Endothelial cell of umbilical vein (primary cell): ENCODE results near the gene ADM2. TPM values are rescaled to one million over a fixed set of nuclear protein-coding genes. Genes with fewer than 3 reads are reported as not detected.

ENCODE experiments used
- BruUV-seq: library from RNA; stranded (reverse); fragments of 400-500 nt; replicated peaks from 2 replicates; lab custom pipeline; 2021; lab: Mats Ljungman, UMichigan
- CTCF ChIA-PET: fragments of 300-600, 350-600 bp; sonication (Branson Sonifier 250); formaldehyde crosslinking; loops from one replicate; lab custom pipeline; 2021; ENCODE audit warnings: antibody characterized with exemption, inconsistent platforms; lab: Charles Lee
- POLR2A ChIA-PET: fragments of 300-600, 350-600 bp; sonication (Branson Sonifier 250); formaldehyde crosslinking; loops from one replicate; lab custom pipeline; 2021; ENCODE audit warnings: antibody characterized with exemption, inconsistent platforms; lab: Charles Lee
- DNase-seq: peaks from one replicate; pipeline ENCODE4 v3.0.0-alpha.2; 2011; ENCODE audit warnings: low read depth, low spot score
- FAIRE-seq: peaks from 2 replicates; lab custom pipeline; 2011; peaks lifted over from hg19 to GRCh38; lab: Jason Lieb, UNC
- H2AFZ ChIP-seq: 2 replicates; pipeline ENCODE4 v1.6.0; 2012; ENCODE audit warnings: low read depth, low read length, control low read depth, inconsistent platforms
- H3K27ac ChIP-seq: 2 replicates; pipeline ENCODE4 v1.5.1; 2011; ENCODE audit warnings: low read depth, mild to moderate bottlenecking, control low read depth, low read length, moderate library complexity; ENCODE audit not compliant: insufficient read depth
- H3K27me3 ChIP-seq, 2 experiments: 2 replicates each; pipeline versions ENCODE4 v1.6.0 to v1.6.1; 2011; ENCODE audit warnings: low read length in 2 of 2, mixed read lengths in 1 of 2; ENCODE audit not compliant: control insufficient read depth in 2 of 2, insufficient read depth in 2 of 2
- H3K36me3 ChIP-seq, 2 experiments: 2 replicates in 1 of 2; 3 replicates in 1 of 2; pipeline ENCODE4 v1.5.1; 2011; ENCODE audit warnings: low read length in 2 of 2, mild to moderate bottlenecking in 1 of 2, moderate library complexity in 1 of 2; ENCODE audit not compliant: control insufficient read depth in 2 of 2, insufficient read depth in 2 of 2; ENCODE audit errors: extremely low read depth in 1 of 2
- H3K4me1 ChIP-seq: 3 replicates; pipeline ENCODE4 v1.5.1; 2011; ENCODE audit warnings: mild to moderate bottlenecking, low read length; ENCODE audit not compliant: control insufficient read depth, insufficient read depth; ENCODE audit errors: extremely low read depth
- H3K4me2 ChIP-seq: 2 replicates; pipeline ENCODE4 v1.6.1; 2011; ENCODE audit warnings: low read length, control low read depth, mixed read lengths; ENCODE audit not compliant: insufficient read depth
- H3K4me3 ChIP-seq, 3 experiments: fragments of 200-600 bp in 1 of 3; sonication (generic), shearing (Covaris generic) in 1 of 3; replicated peaks in 1 of 3; 2 replicates each; pipeline ENCODE4 v1.5.1; 2011 to 2016; ENCODE audit warnings: control low read depth in 3 of 3, low read length in 3 of 3, mild to moderate bottlenecking in 2 of 3, inconsistent platforms in 1 of 3, low read depth in 1 of 3, moderate library complexity in 1 of 3; ENCODE audit not compliant: insufficient read depth in 1 of 3
- H3K79me2 ChIP-seq: 2 replicates; pipeline ENCODE4 v1.6.0; 2012; ENCODE audit warnings: low read length, inconsistent platforms; ENCODE audit not compliant: control insufficient read depth, insufficient read depth
- H3K9ac ChIP-seq: replicated peaks from 2 replicates; pipeline ENCODE3; 2011; ENCODE audit warnings: low read length, control low read depth; ENCODE audit not compliant: insufficient read depth; ENCODE audit errors: extremely low read depth
- H3K9me1 ChIP-seq: replicated peaks from 3 replicates; pipeline ENCODE4 v1.6.0; 2011; ENCODE audit warnings: mild to moderate bottlenecking, low read length; ENCODE audit not compliant: control insufficient read depth, insufficient read depth; ENCODE audit errors: extremely low read depth
- H3K9me3 ChIP-seq: replicated peaks from 2 replicates; pipeline ENCODE4 v1.5.1; 2012; ENCODE audit warnings: low read length, inconsistent platforms; ENCODE audit not compliant: control insufficient read depth, insufficient read depth
- H4K20me1 ChIP-seq: replicated peaks from 2 replicates; pipeline ENCODE3; 2011; ENCODE audit warnings: mild to moderate bottlenecking, low read length; ENCODE audit not compliant: control insufficient read depth, insufficient read depth; ENCODE audit errors: extremely low read depth
- CTCF ChIP-seq, 2 donors: IDR thresholded peaks; 1 replicate in 1 of 2; 2 replicates in 1 of 2; pipeline ENCODE4 v1.5.1; 2011; ENCODE audit warnings: low read length in 2 of 2, mild to moderate bottlenecking in 2 of 2, moderate library complexity in 2 of 2, control low read depth in 1 of 2, inconsistent platforms in 1 of 2, low read depth in 1 of 2; ENCODE audit not compliant: insufficient read depth in 1 of 2; ENCODE audit errors: extremely low read depth in 1 of 2
- EZH2 ChIP-seq: IDR thresholded peaks from 2 replicates; pipeline ENCODE4 v1.6.1; 2012; ENCODE audit warnings: borderline replicate concordance, low read depth, mild to moderate bottlenecking, moderate library complexity, low read length, inconsistent platforms; ENCODE audit not compliant: severe bottlenecking
- JUN ChIP-seq: IDR thresholded peaks from 2 replicates; pipeline ENCODE4 v1.6.1; 2011; ENCODE audit warnings: borderline replicate concordance, low read depth; ENCODE audit not compliant: insufficient read length, insufficient read depth
- MAX ChIP-seq: IDR thresholded peaks from 2 replicates; pipeline ENCODE4 v1.6.1; 2011; ENCODE audit not compliant: insufficient read depth, insufficient read length
- MYC ChIP-seq: IDR thresholded peaks from one replicate; pipeline ENCODE4 v1.6.1; 2011; ENCODE audit warnings: mild to moderate bottlenecking, low read depth, low read length
- POLR2AphosphoS5 ChIP-seq: IDR thresholded peaks from 2 replicates; pipeline ENCODE4 v1.6.1; 2012; ENCODE audit warnings: low read depth, mild to moderate bottlenecking, control low read depth, low read length, moderate library complexity; ENCODE audit not compliant: insufficient read depth
- dilution Hi-C: fragments of 300-500 bp; cut with MboI; formaldehyde crosslinking; loops from one replicate; pipeline ENCODE4 v1.15.0; 2019; ENCODE audit warnings: low sequenced_read_pairs; ENCODE audit not compliant: extremely low pct_ligation_motif_present
- intact Hi-C: fragments of 100-400 bp; cut with micrococcal nuclease; formaldehyde crosslinking; loops from one replicate; pipeline ENCODE4 v1.10.0; 2022
- polyA plus RNA-seq, 4 experiments: library from polyadenylated mRNA; depleted of rRNA in 3 of 4; stranded (reverse) in 3 of 4; unstranded in 1 of 4; fragments of >200 nt; gene quantifications; 2 replicates each; pipeline versions ENCODE4 v1.2.1 to v1.2.3, GENCODE V29; 2011 to 2012; ENCODE audit warnings: missing spikeins in 1 of 4
- total RNA-seq: library from RNA; stranded (reverse); gene quantifications from 2 replicates; pipeline ENCODE4 v1.2.3, GENCODE V29; 2021

The ADM2 gene
- total and polyA plus RNA-seq, 2 donors (not counting 3 experiments of a cell fraction or from before 2014, with no cell fraction given): 0.28 to 1.5 TPM

GRCh38 chr22:50475652-50476002 lies 5.7 kb upstream of the ADM2 start:
- no peaks in the 10 kb centered on the region for H3K36me3 ChIP-seq
- ChIA-PET POLR2A (no interaction called here), CTCF (no interaction called here)
- FAIRE-seq (no peak), DNase-seq (no peak)
- H3K9me3 ChIP-seq: no peaks in the 10 kb centered on the region
- dilution Hi-C loops (no loop called here), intact Hi-C loops (loop anchor here (2.0 kb wide), 1 partner anchor 23 kb away; no protein-coding TSS in a partner anchor)
- BruUV-seq: no TSS peak
- TF ChIP-seq JUN (no peak), CTCF (IDR thresholded peaks at IDR 0.05; ENCODE audit: extremely low read depth in 1 of 2, insufficient read depth in 1 of 2, low read depth in 1 of 2, low read length in 2 of 2) (no peak), EZH2 (no peak), MAX (no peak), POLR2AphosphoS5 (no peak), MYC (no peak)
- H4K20me1 ChIP-seq: peaks cover 3% of the 10 kb centered on the region
- H3K9ac ChIP-seq: peak overlapping the region; percentile 62
- peaks cover 36% of the 10 kb centered on the region for H3K79me2 ChIP-seq
- H3K27me3 ChIP-seq: peaks cover 10% of the 10 kb centered on the region in 2 experiments
- no peak overlapping the region for H3K4me3 ChIP-seq
- peak overlapping the region; percentile 66 for H3K4me2 ChIP-seq
- H3K4me1 ChIP-seq: peaks cover 10% of the 10 kb centered on the region
- H3K9me1 ChIP-seq: no peaks in the 10 kb centered on the region
- peak overlapping the region; percentile 24 for H3K27ac ChIP-seq
- peak overlapping the region; percentile 91 for H2AFZ ChIP-seq
